HG02623 (cell line): ENCODE results near the gene RABGAP1L.
"Not testable (repeated sequence)": the region's sequence is repeated elsewhere in the genome, so short reads cannot be mapped to it uniquely, and the experiment has no call there.

ENCODE experiments used
- ATAC-seq: cut with Tn5 transposase; IDR thresholded peaks from one replicate; pipeline ENCODE4 v1.9.1; 2021; ENCODE audit warnings: moderate library complexity; ENCODE audit not compliant: unreplicated experiment

The RABGAP1L gene

DNA sequence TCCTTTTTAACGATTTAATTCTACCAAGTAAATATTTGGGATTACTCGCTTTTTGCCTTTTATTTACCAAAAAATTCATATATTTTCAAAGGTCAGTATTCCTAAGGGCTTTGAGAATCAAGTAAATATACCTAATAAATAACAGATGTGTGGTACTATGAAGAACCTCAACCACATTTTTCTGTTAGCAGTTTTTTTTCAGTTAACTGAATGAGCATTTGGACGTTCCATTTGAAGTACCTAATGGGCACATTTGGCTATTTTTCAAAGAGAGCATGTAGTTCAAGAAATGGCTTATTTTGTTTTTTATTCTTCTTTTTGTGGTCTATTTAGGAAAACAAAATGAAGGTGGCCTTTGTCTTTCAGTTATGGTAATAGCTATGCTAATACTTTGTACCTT, 541.5 kb downstream of the RABGAP1L start:
- ATAC-seq: no peak

DNA sequence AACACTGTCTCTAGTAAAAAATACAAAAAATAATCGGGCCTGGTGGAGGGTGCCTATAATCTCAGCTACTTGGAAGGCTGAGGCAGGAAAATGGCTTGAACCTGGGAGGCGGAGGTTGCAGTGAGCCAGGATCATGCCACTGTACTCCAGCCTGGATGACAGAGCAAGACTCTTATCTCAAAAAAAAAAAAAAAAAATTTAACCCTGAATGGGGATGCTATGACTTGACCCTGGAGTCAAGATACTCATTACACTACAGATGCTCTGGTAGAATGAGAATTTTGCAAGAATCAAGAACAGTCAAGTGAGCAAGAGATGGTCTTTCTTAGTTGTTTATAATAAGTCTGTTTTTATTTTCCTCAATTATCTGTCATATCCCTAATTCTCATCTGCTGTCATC, 542.2 kb downstream of the RABGAP1L start:
- ATAC-seq: no peak

DNA sequence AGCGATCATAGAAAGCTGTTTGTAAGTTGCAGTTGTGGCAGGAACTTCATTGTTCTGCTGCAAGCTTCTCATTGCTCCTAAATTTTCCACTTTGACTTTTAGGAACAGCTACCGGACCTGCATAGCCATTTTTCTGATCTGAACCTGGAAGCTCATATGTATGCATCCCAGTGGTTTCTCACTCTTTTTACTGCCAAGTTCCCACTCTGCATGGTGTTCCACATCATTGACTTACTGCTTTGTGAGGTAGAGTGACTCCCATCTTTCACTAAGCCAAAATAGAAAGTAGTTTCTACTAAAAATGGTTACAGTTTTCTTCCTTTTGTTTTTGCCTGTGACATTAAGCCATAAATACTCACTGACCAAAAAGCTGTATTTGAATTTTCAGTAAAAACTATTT, 542.7 kb downstream of the RABGAP1L start:
- no peak for ATAC-seq

DNA sequence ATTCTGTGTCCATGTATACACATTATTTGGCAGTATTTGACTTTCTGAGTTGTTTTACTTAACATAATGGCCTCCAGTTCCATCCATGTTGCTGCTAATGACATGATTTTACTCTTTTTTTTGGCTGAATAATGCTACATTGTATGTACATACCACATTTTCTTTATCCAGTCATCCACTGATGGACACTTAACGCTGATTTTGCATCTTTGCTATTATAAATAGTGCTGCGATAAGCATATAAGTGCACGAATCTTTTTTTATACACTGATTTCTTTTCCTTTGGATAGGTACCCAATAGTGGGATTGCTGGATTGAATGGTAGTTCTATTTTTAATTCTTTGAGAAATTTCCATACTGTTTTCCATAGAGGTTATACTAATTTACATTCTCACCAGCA, 544.0 kb downstream of the RABGAP1L start:
- ATAC-seq: no peak

DNA sequence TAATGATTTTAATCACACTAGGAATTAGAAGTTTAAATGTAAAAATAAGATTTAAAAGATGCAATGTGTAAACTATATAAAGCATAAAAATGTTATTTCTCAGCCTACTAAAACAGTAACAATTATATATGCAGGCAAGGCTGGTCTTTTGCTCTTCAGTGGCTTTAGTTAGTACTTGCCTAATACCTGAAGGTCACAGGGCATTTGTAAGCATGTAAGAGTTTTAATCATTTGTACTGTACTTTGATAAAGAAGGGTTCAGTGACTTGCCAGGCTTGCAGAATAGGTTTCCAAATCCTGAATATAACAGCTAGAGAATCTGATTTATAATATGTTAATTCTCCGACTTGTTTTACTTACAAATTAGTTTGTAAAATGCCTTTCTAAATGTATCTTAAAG, 545.0 kb downstream of the RABGAP1L start:
- no peak for ATAC-seq

DNA sequence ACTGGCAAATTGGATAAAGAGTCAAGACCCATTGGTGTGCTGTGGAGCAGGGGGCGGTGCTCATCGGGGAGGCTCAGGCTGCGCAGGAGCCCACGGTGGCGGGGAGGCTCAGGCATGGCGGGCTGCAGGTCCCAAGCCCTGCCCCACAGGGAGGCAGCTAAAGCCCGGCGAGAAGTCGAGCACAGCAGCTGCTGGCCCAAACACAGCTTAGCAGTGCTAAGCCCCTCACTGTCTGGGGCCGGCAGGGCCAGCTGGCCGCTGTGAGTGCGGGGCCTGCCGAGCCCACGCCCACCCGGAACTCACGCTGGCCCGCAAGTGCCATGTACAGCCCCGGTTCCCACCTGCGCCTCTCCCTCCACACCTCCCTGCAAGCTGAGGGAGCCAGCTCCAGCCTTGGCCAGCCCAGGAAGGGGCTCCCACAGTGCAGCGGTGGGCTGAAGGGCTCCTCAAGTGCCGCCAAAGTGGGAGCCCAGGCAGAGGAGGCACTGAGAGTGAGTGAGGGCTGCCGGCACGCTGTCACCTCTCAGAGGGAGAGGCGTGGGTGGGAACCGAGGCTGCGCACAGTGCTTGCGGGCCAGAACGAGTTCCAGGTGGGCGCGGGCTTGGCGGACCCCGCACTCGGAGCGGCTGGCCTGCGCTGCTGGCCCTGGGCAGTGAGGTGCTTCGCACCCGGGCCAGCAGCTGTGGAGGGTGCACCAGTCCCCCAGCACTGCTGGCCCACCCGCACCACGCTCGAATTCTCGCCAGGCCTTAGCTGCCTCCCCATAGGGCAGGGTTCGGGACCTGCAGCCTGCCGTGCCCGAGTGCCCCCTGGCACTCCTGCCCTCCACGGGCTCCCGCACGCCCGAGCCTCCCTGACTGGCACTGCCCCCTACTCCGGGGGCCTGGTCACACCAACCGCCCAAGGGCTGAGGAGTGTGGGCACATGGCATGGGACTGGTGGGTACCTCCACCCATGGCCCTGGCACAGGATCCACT, 551.8 kb downstream of the RABGAP1L start:
- no peak for ATAC-seq

DNA sequence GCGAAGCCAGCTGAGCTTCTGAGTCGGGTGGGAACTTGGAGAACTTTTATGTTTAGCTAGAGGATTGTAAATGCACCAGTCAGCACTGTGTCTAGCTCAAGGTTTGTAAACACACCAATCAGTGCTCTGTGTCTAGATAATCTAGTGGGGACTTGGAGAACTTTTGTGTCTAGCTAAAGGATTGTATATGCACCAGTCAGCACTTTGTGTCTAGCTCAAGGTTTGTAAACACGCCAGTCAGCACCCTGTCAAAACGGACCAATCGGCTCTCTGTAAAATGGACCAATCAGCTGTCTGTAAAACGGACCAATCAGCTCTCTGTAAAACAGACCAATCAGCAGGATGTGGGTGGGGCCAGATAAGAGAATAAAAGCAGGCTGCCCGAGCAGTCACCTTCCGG, 552.5 kb downstream of the RABGAP1L start:
- not testable (repeated sequence) for ATAC-seq

DNA sequence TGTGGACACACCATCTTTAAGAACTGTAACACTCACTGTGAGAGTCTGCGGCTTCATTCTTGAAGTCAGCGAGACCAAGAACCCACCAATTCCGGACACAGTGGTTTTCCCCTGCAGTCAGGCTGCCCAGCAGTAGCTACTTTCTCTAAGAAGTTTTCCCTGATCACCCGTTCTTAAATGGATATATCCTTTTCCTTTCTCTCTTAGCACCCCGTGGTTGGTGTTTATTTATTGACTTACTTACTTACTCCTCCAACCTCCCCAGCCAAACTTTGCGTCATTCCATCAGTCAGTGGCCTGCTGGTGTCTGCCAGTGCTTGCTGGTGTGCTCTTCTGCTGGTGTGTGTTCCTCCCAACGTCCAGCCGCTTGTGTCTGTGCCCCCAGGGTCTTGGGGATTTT, 553.2 kb downstream of the RABGAP1L start:
- no peak for ATAC-seq

DNA sequence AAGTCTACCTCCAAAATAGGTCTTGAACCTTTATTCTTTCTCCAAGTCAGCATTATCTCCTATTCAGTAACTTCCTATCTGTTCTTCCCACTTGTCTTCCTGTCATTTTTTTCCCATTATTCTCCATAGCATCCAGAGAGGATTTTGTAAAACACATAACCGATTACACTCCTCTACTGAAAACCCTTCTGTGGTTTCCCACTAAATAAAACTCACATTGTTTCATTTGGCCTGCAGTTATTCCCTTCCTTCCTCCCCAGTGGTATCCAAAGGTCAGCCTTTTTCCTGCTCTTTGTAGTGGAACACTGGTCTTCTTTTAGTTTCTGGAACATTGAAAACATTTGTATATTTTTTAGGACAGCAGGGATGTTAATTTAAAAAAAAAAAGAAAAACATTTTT, 554.5 kb downstream of the RABGAP1L start:
- ATAC-seq: no peak

DNA sequence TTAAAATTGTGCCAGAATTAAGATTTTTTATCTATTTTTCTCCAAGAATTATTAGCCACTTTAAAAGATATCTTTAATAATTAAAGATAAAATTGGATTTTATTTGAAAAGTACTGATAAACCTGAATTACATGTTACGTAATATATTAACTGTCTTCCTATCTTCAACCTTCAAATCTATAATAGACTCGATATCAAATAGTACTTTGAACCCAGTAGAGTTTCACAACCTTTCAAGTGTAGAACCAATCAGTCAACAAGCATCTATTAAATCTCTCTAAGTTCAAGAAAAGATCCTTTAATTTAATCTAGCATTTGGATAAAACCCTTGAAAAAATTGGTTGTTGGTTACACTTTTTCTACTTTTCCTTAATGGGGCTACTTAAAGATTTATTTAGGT, 559.9 kb downstream of the RABGAP1L start:
- no peak for ATAC-seq

DNA sequence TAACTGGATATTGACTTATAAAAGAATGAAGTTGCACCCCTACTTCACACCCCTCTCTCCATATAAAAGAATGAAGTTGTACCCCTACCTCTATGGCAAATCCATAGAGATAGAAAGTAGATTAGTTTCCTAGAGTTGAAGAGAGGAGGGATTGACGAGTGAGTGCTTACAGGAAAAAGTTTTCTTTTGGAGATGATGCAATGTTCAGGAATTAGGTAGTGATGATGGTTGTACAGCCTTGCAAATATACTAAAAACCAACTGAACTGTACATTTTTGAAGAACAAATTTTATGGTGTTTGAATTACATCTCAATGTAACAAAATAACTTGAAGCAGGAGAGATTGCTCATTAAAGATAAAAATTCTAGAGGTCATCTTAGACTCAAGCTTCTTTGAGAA, 561.3 kb downstream of the RABGAP1L start:
- no peak for ATAC-seq

DNA sequence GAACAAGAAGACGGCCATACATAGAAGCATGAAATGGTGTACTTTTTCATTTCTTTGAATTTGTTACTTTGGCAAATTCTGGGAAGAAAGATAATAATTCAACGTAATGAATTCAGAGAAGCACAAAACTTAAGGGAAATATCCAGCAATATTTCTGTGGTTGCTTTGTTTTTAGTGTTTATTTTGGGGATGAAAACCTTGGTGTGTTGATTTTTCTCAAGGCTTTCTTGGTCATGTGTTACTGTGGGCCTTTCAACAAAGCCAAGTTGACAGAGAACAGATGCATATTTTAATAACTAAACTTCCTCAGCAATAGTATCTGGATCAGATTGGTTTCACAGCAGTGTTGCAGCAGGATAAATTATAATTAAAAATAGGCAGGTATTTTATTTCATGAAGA, 561.9 kb downstream of the RABGAP1L start:
- ATAC-seq: no peak

DNA sequence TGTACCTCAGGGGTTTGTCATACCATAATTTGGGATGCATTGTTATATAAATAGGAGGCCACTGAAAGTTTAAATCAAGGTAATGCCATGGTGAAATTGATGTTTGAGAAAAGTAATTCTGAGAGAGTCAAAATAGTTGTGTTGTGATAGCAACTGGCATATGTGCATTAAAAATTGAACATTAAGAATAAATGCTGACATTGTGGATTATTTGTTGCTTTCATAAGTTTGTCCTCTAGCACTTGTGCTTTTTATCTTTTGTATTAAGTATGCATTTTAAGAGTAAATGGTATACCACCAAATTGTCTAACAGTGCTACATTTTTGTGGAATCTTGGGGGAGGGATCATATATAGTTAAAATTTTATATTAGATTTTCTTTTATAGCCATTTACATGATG, 564.5 kb downstream of the RABGAP1L start:
- no peak for ATAC-seq

DNA sequence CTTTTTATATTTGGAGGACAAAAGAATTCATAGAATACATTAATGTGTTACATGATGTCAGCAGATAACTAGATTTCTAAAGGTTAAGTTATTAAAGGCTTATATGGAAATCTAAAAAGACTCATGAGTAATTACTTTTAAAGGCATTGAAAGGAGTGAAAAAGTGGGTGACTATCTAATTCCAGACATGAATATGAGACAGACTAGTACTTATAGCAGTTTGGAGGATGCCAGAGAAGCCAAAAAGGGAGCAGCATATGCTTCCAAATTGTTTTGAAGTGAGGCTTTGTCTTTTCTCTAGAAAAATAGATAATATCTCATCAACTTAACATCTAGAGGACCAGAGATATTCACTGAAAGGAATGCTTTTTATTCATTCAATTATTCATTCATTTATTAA, 564.9 kb downstream of the RABGAP1L start:
- ATAC-seq: no peak

DNA sequence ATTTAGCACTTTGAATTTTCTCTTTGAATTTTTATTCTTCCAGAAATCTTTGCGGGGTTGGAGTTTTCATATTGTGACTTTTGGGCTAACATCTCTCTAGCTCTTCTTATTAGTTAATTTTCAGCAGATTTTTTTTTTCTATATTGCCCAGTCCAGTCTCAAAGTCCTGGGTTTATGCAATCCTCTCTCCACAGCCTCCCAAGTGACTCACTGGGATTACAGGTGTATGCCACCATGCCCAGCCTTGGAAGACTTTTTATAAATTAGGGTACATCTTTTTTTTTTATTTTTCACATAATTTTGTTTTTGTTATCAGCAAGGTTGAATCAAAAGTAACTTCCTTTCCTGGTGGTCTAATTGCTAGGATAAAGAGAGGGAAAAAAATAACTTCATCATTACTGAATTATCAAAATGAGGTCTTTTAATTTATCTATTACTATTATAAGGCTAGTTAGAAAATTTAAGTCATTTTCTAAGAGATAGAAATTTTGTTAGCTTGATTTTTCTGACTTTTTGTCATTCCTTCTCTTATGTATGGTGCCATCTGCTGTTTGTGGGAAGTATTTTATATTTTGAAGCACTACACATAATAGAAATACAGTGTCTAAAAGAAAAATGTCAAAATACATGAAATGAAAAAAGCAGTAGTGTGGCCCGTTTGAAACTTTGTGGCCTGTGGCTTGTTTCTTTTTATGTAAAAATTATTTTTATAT, 567.0 kb downstream of the RABGAP1L start:
- no peak for ATAC-seq

DNA sequence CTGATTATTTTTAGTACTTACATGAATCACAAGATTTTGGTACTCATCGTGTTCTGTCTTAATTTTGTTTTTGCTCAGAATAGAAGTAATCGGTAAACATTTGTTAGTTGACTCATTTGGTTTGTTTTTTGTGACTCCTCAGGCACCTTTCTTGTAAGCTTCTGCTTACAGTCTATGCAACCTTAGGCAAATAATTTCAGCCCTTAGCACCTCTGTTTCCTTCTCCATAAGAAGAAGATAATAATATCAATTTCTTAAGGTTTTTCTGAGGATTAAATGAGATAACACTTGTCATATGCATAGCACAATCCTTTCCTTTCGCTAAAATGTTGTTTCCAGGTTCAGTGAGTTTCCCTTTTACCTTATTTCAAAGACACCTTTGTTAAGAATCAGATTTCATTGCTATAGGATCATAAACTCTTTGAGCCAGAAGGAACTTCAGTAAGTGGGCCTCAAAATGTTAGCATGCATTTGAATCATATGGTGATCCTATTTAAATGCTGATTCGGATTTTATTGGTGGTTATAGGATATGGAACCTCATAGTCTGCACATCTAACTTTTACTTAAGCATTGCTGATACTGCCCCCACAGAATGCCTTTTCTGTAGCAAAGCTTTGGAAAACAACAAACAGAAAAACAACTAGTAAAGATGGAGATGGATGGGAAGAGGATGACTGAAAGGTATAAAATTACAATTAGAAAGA, 567.7 kb downstream of the RABGAP1L start:
- no peak for ATAC-seq

DNA sequence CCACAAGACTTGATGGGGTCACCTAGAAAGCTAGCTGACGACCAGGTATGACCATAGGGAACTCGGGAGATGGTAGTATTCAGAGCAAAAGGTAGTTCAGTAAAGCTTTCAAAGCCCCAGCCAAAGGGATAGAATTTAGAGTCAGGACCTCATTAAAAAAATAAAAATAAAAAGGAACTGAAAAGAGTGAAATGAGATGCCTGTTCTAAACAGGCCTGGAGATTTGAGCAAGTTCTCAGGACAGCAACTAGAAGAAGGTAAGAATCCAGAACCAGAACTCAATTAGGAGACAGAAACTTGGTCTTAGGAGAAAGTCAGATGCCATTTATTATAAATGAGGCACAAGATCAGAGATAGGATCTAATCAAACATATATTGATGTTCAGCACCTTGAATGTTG, 575.0 kb downstream of the RABGAP1L start:
- ATAC-seq: no peak

DNA sequence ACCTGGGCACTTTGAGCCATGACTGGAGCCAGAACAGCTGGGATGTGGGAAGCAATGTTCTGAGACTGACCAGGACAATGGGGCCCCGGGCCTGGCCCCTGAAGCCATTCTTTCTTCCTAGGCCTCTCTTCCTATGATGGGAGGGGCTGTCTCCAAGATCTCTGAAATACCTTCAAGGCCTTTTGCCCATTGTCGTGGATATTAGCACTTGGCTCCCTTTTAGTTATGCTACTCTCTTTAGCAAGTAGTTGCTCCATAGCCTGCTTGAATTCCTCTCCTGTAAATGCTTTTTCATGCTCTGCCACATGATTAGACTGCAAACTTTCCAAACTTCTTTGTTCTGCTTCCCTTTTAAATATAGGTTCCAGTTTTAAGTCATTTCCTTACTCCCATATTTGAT, 577.5 kb downstream of the RABGAP1L start:
- no peak for ATAC-seq

DNA sequence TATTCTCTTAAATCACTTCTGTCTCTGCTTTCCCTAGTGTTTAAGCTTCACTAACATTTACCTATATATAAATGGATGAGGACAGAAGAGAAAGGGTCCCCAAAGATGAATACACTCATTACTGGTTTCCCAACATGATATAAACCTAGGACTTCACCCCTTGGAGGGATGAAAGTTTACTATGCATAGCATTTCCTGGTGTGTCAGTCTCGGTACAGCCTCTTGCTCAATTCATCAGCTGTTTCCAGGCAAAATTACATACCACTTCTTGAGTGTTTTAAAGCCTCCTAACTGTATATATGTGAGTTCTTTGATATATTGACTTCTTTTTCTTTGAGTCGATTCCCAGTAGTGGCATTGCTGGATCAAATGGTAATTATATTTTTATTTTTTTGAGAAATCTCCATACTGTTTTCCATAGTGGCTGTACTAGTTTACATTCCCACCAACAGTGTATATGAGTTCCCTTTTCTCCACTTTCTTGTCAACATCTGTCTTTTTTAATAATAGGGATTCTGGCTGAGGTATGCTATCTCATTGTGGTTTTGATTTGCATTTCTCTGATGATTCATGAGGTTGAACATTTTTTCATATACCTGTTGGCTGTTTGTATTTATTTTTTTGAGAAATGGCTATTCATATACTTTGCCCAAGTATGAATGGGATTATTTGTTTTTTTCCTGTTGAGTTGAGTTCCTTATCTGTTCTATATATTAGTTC, 581.1 kb downstream of the RABGAP1L start:
- ATAC-seq: no peak

DNA sequence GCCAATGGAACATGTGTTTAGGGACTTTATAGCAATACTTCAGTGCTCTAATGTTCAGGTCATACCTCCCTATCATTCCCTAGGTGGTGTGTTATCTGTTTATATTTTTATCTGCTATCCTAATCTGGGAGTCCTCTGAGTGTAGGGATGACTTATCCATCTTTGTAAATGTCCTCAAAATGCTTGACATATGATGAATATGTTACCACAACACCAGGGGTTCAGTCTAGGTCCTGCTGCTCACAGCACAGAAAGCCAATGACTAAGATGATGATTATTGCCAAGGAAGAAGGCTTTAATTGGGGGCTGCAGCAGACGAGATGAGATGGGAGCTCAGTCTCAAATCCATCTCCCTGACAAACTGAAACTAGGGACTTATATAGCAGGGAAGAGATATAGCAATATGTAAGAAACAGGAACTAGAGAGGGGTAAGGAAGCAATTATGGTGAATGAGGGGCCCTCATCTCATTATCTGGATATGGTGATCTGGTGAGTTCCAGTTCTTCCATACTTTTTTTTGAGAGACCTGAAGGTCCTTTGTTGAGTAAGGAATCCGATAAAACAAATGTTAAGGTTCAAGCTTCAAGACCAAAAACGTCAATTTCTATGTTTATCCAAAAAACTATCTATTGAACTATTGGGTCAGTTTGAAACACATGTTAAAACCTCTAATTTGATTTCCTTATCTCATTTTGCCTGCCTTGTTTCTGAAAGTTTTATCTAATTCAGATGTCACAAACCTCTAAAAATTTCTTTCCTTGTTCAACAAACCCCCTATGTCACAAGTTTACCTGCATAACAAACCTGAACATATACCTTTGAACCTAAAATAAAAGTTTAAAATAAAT, 583.7 kb downstream of the RABGAP1L start:
- ATAC-seq: no peak
